HG03354 (cell line): ENCODE measurements around the gene SHISA9.

Experiments used
- ATAC-seq: cut with Tn5 transposase; IDR thresholded peaks from one replicate; pipeline ENCODE4 v1.9.1; 2021; ENCODE audit warnings: mild to moderate bottlenecking; ENCODE audit not compliant: unreplicated experiment, poor library complexity, severe bottlenecking

The SHISA9 gene

GRCh38 chr16:13146829-13147228 lies 245.4 kb downstream of the SHISA9 start:
- no peak for ATAC-seq

- ATAC-seq = no peak
Observed at GRCh38 chr16:13148294-13148693, 246.9 kb downstream of the SHISA9 start.

GRCh38 chr16:13148836-13149235 lies 247.4 kb downstream of the SHISA9 start:
- ATAC-seq = no peak

- ATAC-seq = no peak
Observed at GRCh38 chr16:13150181-13150885, 248.9 kb downstream of the SHISA9 start.

GRCh38 chr16:13153696-13154095 lies 252.3 kb downstream of the SHISA9 start:
- ATAC-seq = no peak

GRCh38 chr16:13154799-13155198 lies 253.4 kb downstream of the SHISA9 start:
- no peak for ATAC-seq

- ATAC-seq = no peak
Observed at GRCh38 chr16:13155377-13155776, 254.0 kb downstream of the SHISA9 start.

GRCh38 chr16:13155780-13156179 lies 254.4 kb downstream of the SHISA9 start:
- ATAC-seq = no peak

GRCh38 chr16:13157082-13157481 lies 255.7 kb downstream of the SHISA9 start:
- ATAC-seq = no peak

- ATAC-seq = no peak
Observed at GRCh38 chr16:13158427-13158826, 257.0 kb downstream of the SHISA9 start.

- ATAC-seq = no peak
Observed at GRCh38 chr16:13165024-13165423, 263.6 kb downstream of the SHISA9 start.

GRCh38 chr16:13168091-13168572 lies 266.7 kb downstream of the SHISA9 start:
- ATAC-seq = no peak

- no peak for ATAC-seq
Observed at GRCh38 chr16:13171313-13171712, 269.9 kb downstream of the SHISA9 start.

- no peak for ATAC-seq
Observed at GRCh38 chr16:13176711-13177110, 275.3 kb downstream of the SHISA9 start.

GRCh38 chr16:13178318-13178717 lies 276.9 kb downstream of the SHISA9 start:
- no peak for ATAC-seq

GRCh38 chr16:13181432-13181831 lies 280.0 kb downstream of the SHISA9 start:
- ATAC-seq = no peak

- ATAC-seq = no peak
Observed at GRCh38 chr16:13186813-13187212, 285.4 kb downstream of the SHISA9 start.

- ATAC-seq = no peak
Observed at GRCh38 chr16:13189250-13189649, 287.9 kb downstream of the SHISA9 start.

- ATAC-seq = no peak
Observed at GRCh38 chr16:13193721-13194120, 292.3 kb downstream of the SHISA9 start.

- no peak for ATAC-seq
Observed at GRCh38 chr16:13194766-13195165, 293.4 kb downstream of the SHISA9 start.

- ATAC-seq = no peak
Observed at GRCh38 chr16:13203725-13204124, 302.3 kb downstream of the SHISA9 start.

GRCh38 chr16:13205352-13205751 lies 304.0 kb downstream of the SHISA9 start:
- ATAC-seq = no peak
